H9 (cell line): Measurements from ENCODE around the gene MED15. TPM values are rescaled to one million over a fixed set of nuclear protein-coding genes. Genes with fewer than 3 reads are reported as not detected.

Experiments used
- DNase-seq: peaks from one replicate; pipeline ENCODE4 v3.0.0-alpha.2; 2017
- H2AFZ ChIP-seq: one replicate; pipeline ENCODE4 v1.6.1; 2013; ENCODE audit warnings: mild to moderate bottlenecking, low read length, control low read depth, moderate library complexity
- H2AK5ac ChIP-seq: 2 replicates; pipeline ENCODE4 v1.6.1; 2013; ENCODE audit warnings: low read length, control low read depth, mixed read lengths; ENCODE audit not compliant: insufficient read length
- H2BK120ac ChIP-seq: one replicate; pipeline ENCODE4 v1.6.1; 2013; ENCODE audit warnings: low read depth, mild to moderate bottlenecking, low read length, control low read depth, inconsistent platforms; ENCODE audit not compliant: poor library complexity, severe bottlenecking
- H2BK12ac ChIP-seq: 2 replicates; pipeline ENCODE4 v1.6.1; 2013; ENCODE audit warnings: low read length, control low read depth, mixed read lengths, low read depth; ENCODE audit not compliant: insufficient read length
- H2BK15ac ChIP-seq: 2 replicates; pipeline ENCODE4 v1.6.1; 2013; ENCODE audit warnings: low read depth, low read length, control low read depth
- H2BK20ac ChIP-seq: one replicate; pipeline ENCODE4 v1.6.1; 2013; ENCODE audit warnings: low read depth, mild to moderate bottlenecking, low read length, control low read depth, inconsistent platforms; ENCODE audit not compliant: poor library complexity, severe bottlenecking
- H2BK5ac ChIP-seq: 2 replicates; pipeline ENCODE4 v1.6.1; 2013; ENCODE audit warnings: low read length, control low read depth, mixed read lengths; ENCODE audit not compliant: insufficient read length
- H3K14ac ChIP-seq: 2 replicates; pipeline ENCODE4 v1.6.1; 2013; ENCODE audit warnings: low read length, control low read depth; ENCODE audit not compliant: insufficient read depth
- H3K18ac ChIP-seq: 2 replicates; pipeline ENCODE4 v1.6.1; 2013; ENCODE audit warnings: low read depth, mild to moderate bottlenecking, mixed read lengths, low read length, control low read depth; ENCODE audit not compliant: insufficient read length
- H3K23ac ChIP-seq: 2 replicates; pipeline ENCODE4 v1.6.1; 2013; ENCODE audit warnings: low read length, control low read depth, mixed read lengths, low read depth; ENCODE audit not compliant: insufficient read length
- H3K23me2 ChIP-seq: 2 replicates; pipeline ENCODE4 v1.6.1; 2013; ENCODE audit warnings: low read depth, mild to moderate bottlenecking, mixed read lengths, low read length, control low read depth; ENCODE audit not compliant: insufficient read length, poor library complexity, severe bottlenecking
- H3K27ac ChIP-seq: 2 replicates; pipeline ENCODE4 v1.5.1; 2013; ENCODE audit warnings: low read length, control low read depth, mixed read lengths, low read depth; ENCODE audit not compliant: insufficient read length
- H3K27me3 ChIP-seq: 2 replicates; pipeline ENCODE4 v1.6.1; 2013; ENCODE audit warnings: low read length, control low read depth, inconsistent platforms; ENCODE audit not compliant: insufficient read depth
- H3K4ac ChIP-seq: 2 replicates; pipeline ENCODE4 v1.6.1; 2013; ENCODE audit warnings: low read depth, mild to moderate bottlenecking, control low read depth, inconsistent platforms, low read length, moderate library complexity
- H3K4me1 ChIP-seq: 2 replicates; pipeline ENCODE4 v1.6.1; 2013; ENCODE audit warnings: low read length, control low read depth, inconsistent platforms; ENCODE audit not compliant: insufficient read depth
- H3K4me2 ChIP-seq: 2 replicates; pipeline ENCODE4 v1.6.1; 2013; ENCODE audit warnings: low read length, control low read depth, mixed read lengths; ENCODE audit not compliant: insufficient read length, insufficient read depth
- H3K56ac ChIP-seq: 2 replicates; pipeline ENCODE4 v1.6.1; 2013; ENCODE audit warnings: low read depth, mild to moderate bottlenecking, mixed read lengths, low read length, control low read depth; ENCODE audit not compliant: insufficient read length
- H3K79me1 ChIP-seq: 2 replicates; pipeline ENCODE4 v1.6.1; 2013; ENCODE audit warnings: low read depth, mild to moderate bottlenecking, moderate library complexity, low read length, control low read depth, inconsistent platforms; ENCODE audit not compliant: insufficient read depth, poor library complexity, severe bottlenecking
- H3K79me2 ChIP-seq: 2 replicates; pipeline ENCODE4 v1.6.1; 2013; ENCODE audit warnings: low read length, control low read depth, inconsistent platforms; ENCODE audit not compliant: insufficient read depth
- H3K9ac ChIP-seq: 2 replicates; pipeline ENCODE4 v1.6.1; 2013; ENCODE audit warnings: low read length, control low read depth, mixed read lengths; ENCODE audit not compliant: insufficient read length; ENCODE audit errors: extremely low read depth
- H3K9me3 ChIP-seq: one replicate; pipeline ENCODE4 v1.6.1; 2013; ENCODE audit warnings: low read depth, low read length, inconsistent platforms; ENCODE audit not compliant: control insufficient read depth
- H3T11ph ChIP-seq: one replicate; pipeline ENCODE4 v1.6.1; 2013; ENCODE audit warnings: mild to moderate bottlenecking, low read length, control low read depth, inconsistent platforms
- H4K20me1 ChIP-seq: one replicate; pipeline ENCODE4 v1.6.1; 2013; ENCODE audit not compliant: control insufficient read depth, insufficient read length, insufficient read depth
- H4K5ac ChIP-seq: 2 replicates; pipeline ENCODE4 v1.6.1; 2013; ENCODE audit warnings: low read depth, mild to moderate bottlenecking, mixed read lengths, low read length, control low read depth; ENCODE audit not compliant: insufficient read length
- H4K8ac ChIP-seq: replicated peaks from 2 replicates; pipeline ENCODE4 v1.6.1; 2013; ENCODE audit warnings: low read length, control low read depth, mixed read lengths, low read depth; ENCODE audit not compliant: insufficient read length
- H4K91ac ChIP-seq: 2 replicates; pipeline ENCODE4 v1.6.1; 2013; ENCODE audit warnings: low read depth, mild to moderate bottlenecking, moderate library complexity, mixed read lengths, low read length, control low read depth; ENCODE audit not compliant: insufficient read length
- H3K27ac Mint-ChIP-seq, 3 experiments: 2 replicates in 2 of 3; 3 replicates in 1 of 3; pipeline ENCODE4 v1.8.0; 2020 to 2021; ENCODE audit warnings: mixed read lengths in 3 of 3, mild to moderate bottlenecking in 1 of 3, moderate library complexity in 1 of 3
- H3K27me3 Mint-ChIP-seq: 2 replicates; pipeline ENCODE4 v1.8.0; 2021; ENCODE audit warnings: low read depth, mild to moderate bottlenecking, moderate library complexity, mixed read lengths
- H3K36me3 Mint-ChIP-seq, 3 experiments: 2 replicates in 2 of 3; 3 replicates in 1 of 3; pipeline ENCODE4 v1.8.0; 2020 to 2021; ENCODE audit warnings: low read depth in 3 of 3, mixed read lengths in 3 of 3; ENCODE audit not compliant: insufficient read depth in 1 of 3
- H3K4me1 Mint-ChIP-seq, 2 experiments: 2 replicates each; pipeline ENCODE4 v1.8.0; 2020; ENCODE audit warnings: mixed read lengths in 2 of 2
- H3K4me3 Mint-ChIP-seq, 2 experiments: 2 replicates in 1 of 2; 3 replicates in 1 of 2; pipeline ENCODE4 v1.8.0; 2020 to 2021; ENCODE audit warnings: mild to moderate bottlenecking in 2 of 2, mixed read lengths in 2 of 2, moderate library complexity in 1 of 2
- H3K9me3 Mint-ChIP-seq, 2 experiments: 2 replicates in 1 of 2; 3 replicates in 1 of 2; pipeline ENCODE4 v1.8.0; 2020; ENCODE audit warnings: mild to moderate bottlenecking in 2 of 2, mixed read lengths in 2 of 2, moderate library complexity in 1 of 2
- WGBS: extraction: QIAGEN DNeasy Blood & Tissue Kit; methylation state at CpG from one replicate; pipeline ENCODE4 v1.1.7; 2013; ENCODE audit warnings: missing lambda C conversion rate, low lambda C conversion rate, mixed read lengths; ENCODE audit not compliant: insufficient read length; ENCODE audit errors: extremely low coverage; 5-methylcytosine and 5-hydroxymethylcytosine counted together
- total RNA-seq: library from RNA; stranded (reverse); gene quantifications from 2 replicates; pipeline ENCODE4 v1.2.1, GENCODE V29; 2021
- TF ChIP-seq, protein P1 (sequence below): fragments of 200-600 bp; sonication (generic); conservative IDR thresholded peaks from 3 replicates; pipeline ENCODE4 v1.8.0; 2021; ENCODE audit warnings: antibody characterized with exemption, mild to moderate bottlenecking

The MED15 gene
- total RNA-seq, 1 experiment from 2014 or later: 47.4 TPM

GRCh38 chr22:20579273-20580120 is 72.1 kb downstream of the MED15 start:
- Mint-ChIP-seq H3K4me1 (peaks cover 6 to 19% of the 10 kb centered on the region in 2 experiments), H3K36me3 (peaks cover 9 to 44% (median 21%) of the 10 kb centered on the region in 3 experiments; a peak in 6 of 7 replicates), H3K27me3 (no peaks in the 10 kb centered on the region), H3K4me3 (no peak overlapping the region), H3K9me3 (no peaks in the 10 kb centered on the region), H3K27ac (peak overlapping the region; percentile 50 to 89 (median 62); a peak in 2 of 7 replicates)
- Histone ChIP-seq H4K8ac (no peak overlapping the region), H3K23me2 (no peaks in the 10 kb centered on the region), H3K23ac (no peak overlapping the region), H2AFZ (no peak overlapping the region), H2BK20ac (no peak overlapping the region), H3K4me2 (no peak overlapping the region), H3K9me3 (no peaks in the 10 kb centered on the region), H3K4ac (no peak overlapping the region), H3K14ac (no peak overlapping the region), H2BK5ac (no peak overlapping the region), H4K5ac (no peak overlapping the region), H4K20me1 (peaks cover 2% of the 10 kb centered on the region), H3K79me2 (no peaks in the 10 kb centered on the region), H3K27ac (no peak overlapping the region), H2BK12ac (no peak overlapping the region), H3K27me3 (no peaks in the 10 kb centered on the region), H3K56ac (no peak overlapping the region), H2BK15ac (no peak overlapping the region), H3K79me1 (no peaks in the 10 kb centered on the region), H3T11ph (no peak overlapping the region), H2AK5ac (no peak overlapping the region), H3K18ac (no peak overlapping the region), H3K9ac (no peak overlapping the region), H4K91ac (no peak overlapping the region), H2BK120ac (no peak overlapping the region), H3K4me1 (no peaks in the 10 kb centered on the region)
- no CpG with 5 or more reads among the region's 14 CpGs for WGBS
- no peak for DNase-seq
- TF ChIP-seq, protein P1, sequence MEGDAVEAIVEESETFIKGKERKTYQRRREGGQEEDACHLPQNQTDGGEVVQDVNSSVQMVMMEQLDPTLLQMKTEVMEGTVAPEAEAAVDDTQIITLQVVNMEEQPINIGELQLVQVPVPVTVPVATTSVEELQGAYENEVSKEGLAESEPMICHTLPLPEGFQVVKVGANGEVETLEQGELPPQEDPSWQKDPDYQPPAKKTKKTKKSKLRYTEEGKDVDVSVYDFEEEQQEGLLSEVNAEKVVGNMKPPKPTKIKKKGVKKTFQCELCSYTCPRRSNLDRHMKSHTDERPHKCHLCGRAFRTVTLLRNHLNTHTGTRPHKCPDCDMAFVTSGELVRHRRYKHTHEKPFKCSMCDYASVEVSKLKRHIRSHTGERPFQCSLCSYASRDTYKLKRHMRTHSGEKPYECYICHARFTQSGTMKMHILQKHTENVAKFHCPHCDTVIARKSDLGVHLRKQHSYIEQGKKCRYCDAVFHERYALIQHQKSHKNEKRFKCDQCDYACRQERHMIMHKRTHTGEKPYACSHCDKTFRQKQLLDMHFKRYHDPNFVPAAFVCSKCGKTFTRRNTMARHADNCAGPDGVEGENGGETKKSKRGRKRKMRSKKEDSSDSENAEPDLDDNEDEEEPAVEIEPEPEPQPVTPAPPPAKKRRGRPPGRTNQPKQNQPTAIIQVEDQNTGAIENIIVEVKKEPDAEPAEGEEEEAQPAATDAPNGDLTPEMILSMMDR: no peak
